HepG2 (cell line): ENCODE measurements around the gene SLC2A10. TPM values are rescaled to one million over a fixed set of nuclear protein-coding genes. Genes with fewer than 3 reads are reported as not detected.
A peak's percentile ranks its signal among the peaks of the same experiment; 100 is the strongest.

Experiments used
- ATAC-seq: fragments of 200-7000 bp; cut with Tn5 transposase; 3 replicates; pipeline ENCODE4 v1.9.1; 2020; ENCODE audit warnings: mild to moderate bottlenecking, moderate library complexity
- BruUV-seq: library from RNA; stranded (reverse); fragments of 400-500 nt; replicated peaks from 2 replicates; lab custom pipeline; 2021; lab: Mats Ljungman, UMichigan
- CTCF ChIA-PET: fragments of 300-600 bp; formaldehyde crosslinking; extraction: SDS; loops from one replicate; lab custom pipeline; 2021; ENCODE audit warnings: low total read pairs, inconsistent platforms, low intra/inter-chr PET ratio; lab: Yijun Ruan, JAX
- POLR2A ChIA-PET: fragments of 350-600 bp; sonication (Branson Sonifier 250); formaldehyde crosslinking; loops from one replicate; lab custom pipeline; 2020; ENCODE audit warnings: antibody characterized with exemption, inconsistent platforms; lab: Yijun Ruan, JAX
- DNase-seq: peaks from one replicate; pipeline ENCODE4 v3.0.0-alpha.2; 2015; ENCODE audit warnings: low spot score
- FAIRE-seq: peaks from 3 replicates; lab custom pipeline; 2011; peaks lifted over from hg19 to GRCh38; lab: Jason Lieb, UNC
- H2AFZ ChIP-seq: one replicate; pipeline ENCODE4 v1.6.1; 2011; ENCODE audit warnings: low read length, inconsistent platforms
- H3K27ac ChIP-seq: fragments of 300-600 bp; 3 replicates; pipeline ENCODE4 v1.8.0; 2011; ENCODE audit warnings: mixed run types, mild to moderate bottlenecking, mixed read lengths, low read length, inconsistent platforms; ENCODE audit not compliant: insufficient read depth; ENCODE audit errors: extremely low read length
- H3K27me3 ChIP-seq, 2 experiments: fragments of 200-600 bp in 1 of 2; 2 replicates in 1 of 2; 3 replicates in 1 of 2; pipeline versions ENCODE4 v1.6.0 to v1.8.0; 2011; ENCODE audit warnings: low read length in 2 of 2, mild to moderate bottlenecking in 2 of 2, moderate library complexity in 2 of 2, inconsistent platforms in 1 of 2; ENCODE audit not compliant: insufficient read depth in 2 of 2, control insufficient read depth in 1 of 2
- H3K36me3 ChIP-seq, 2 experiments: fragments of 200-600 bp in 1 of 2; replicated peaks in 1 of 2; 2 replicates in 1 of 2; 3 replicates in 1 of 2; pipeline versions ENCODE4 v1.5.1 to v1.8.0; 2011; ENCODE audit warnings: low read length in 2 of 2, inconsistent platforms in 1 of 2; ENCODE audit not compliant: insufficient read depth in 2 of 2, control insufficient read depth in 1 of 2
- H3K4me1 ChIP-seq: 2 replicates; pipeline ENCODE4 v1.5.1; 2012; ENCODE audit warnings: low read length, inconsistent platforms; ENCODE audit not compliant: insufficient read depth
- H3K4me2 ChIP-seq: 2 replicates; pipeline ENCODE4 v1.6.0; 2011; ENCODE audit warnings: low read depth, low read length, inconsistent platforms
- H3K4me3 ChIP-seq, 3 experiments: fragments of 200-600 bp in 1 of 3; sonication (generic), shearing (Covaris generic) in 1 of 3; replicated peaks in 1 of 3; 2 replicates each; pipeline ENCODE4 v1.5.1; 2011 to 2016; ENCODE audit warnings: low read length in 3 of 3, inconsistent platforms in 2 of 3, low read depth in 2 of 3, mild to moderate bottlenecking in 2 of 3, control low read depth in 1 of 3, mixed read lengths in 1 of 3; ENCODE audit not compliant: insufficient read depth in 1 of 3
- H3K79me2 ChIP-seq: one replicate; pipeline ENCODE4 v1.6.1; 2011; ENCODE audit warnings: low read length, inconsistent platforms; ENCODE audit not compliant: insufficient read depth
- H3K9ac ChIP-seq: 2 replicates; pipeline ENCODE4 v1.6.0; 2011; ENCODE audit warnings: mild to moderate bottlenecking, low read depth, low read length, inconsistent platforms; ENCODE audit not compliant: insufficient read depth
- H3K9me3 ChIP-seq: 2 replicates; pipeline ENCODE4 v1.5.1; 2012; ENCODE audit warnings: mild to moderate bottlenecking, low read length
- H4K20me1 ChIP-seq: 2 replicates; pipeline ENCODE4 v1.6.0; 2011; ENCODE audit warnings: inconsistent platforms, mild to moderate bottlenecking, low read length, moderate library complexity; ENCODE audit not compliant: insufficient read depth
- CCAR2 ChIP-seq: fragments of 200-400 bp; formaldehyde crosslinking; optimal IDR thresholded peaks from 2 replicates; pipeline ENCODE3; 2018; ENCODE audit warnings: low read depth, mild to moderate bottlenecking, low read length, moderate library complexity
- CENPT ChIP-seq: sonication (generic); formaldehyde crosslinking; IDR thresholded peaks from 2 replicates; pipeline ENCODE4 v1.8.0; 2022; ENCODE audit warnings: low read depth, mild to moderate bottlenecking, moderate library complexity, missing genetic modification reagents
- FUBP1 ChIP-seq: sonication (generic); formaldehyde crosslinking; IDR thresholded peaks from 2 replicates; pipeline ENCODE4 v1.5.1; 2020; ENCODE audit warnings: missing genetic modification reagents, mild to moderate bottlenecking, borderline replicate concordance
- ZNF225 ChIP-seq: sonication (generic); formaldehyde crosslinking; IDR thresholded peaks from 2 replicates; pipeline ENCODE4 v1.4.0; 2020; ENCODE audit warnings: mild to moderate bottlenecking, missing genetic modification reagents
- ZNF33A ChIP-seq: sonication (generic); formaldehyde crosslinking; IDR thresholded peaks from 2 replicates; pipeline ENCODE4 v1.5.1; 2020; ENCODE audit warnings: missing genetic modification reagents, mild to moderate bottlenecking, moderate library complexity, borderline replicate concordance
- WGBS: methylation state at CpG from one replicate; pipeline ENCODE4 v1.1.6; 2017; ENCODE audit warnings: low lambda C conversion rate; 5-methylcytosine and 5-hydroxymethylcytosine counted together
- in situ Hi-C: cut with HindIII; loops from 2 replicates; pipeline ENCODE4 v1.10.0; 2017; ENCODE audit warnings: low pct_unique_long_range_greater_than_20kb; ENCODE audit not compliant: extremely low pct_ligation_motif_present
- intact Hi-C: fragments of 100-400 bp; cut with micrococcal nuclease; formaldehyde crosslinking; loops from one replicate; pipeline ENCODE4 v1.10.0; 2022; ENCODE audit not compliant: unreplicated experiment
- polyA plus RNA-seq, 8 experiments: library from polyadenylated mRNA; depleted of rRNA in 3 of 8; stranded (reverse) in 7 of 8; unstranded in 1 of 8; fragments of >200 nt; fragmentation: Illumina TruSeq in 4 of 8; extraction: Trizol in 4 of 8; gene quantifications; 2 replicates each; pipeline versions ENCODE4 v1.2.1 to v1.2.3, GENCODE V29; 2011 to 2016; ENCODE audit warnings: low read depth in 4 of 8, missing spikeins in 1 of 8, mixed read lengths in 1 of 8; ENCODE audit not compliant: insufficient read depth in 1 of 8
- total RNA-seq, 5 experiments: library from RNA; depleted of rRNA; stranded (reverse); fragments of >200 nt; fragmentation: Illumina TruSeq; extraction: Trizol; gene quantifications; 2 replicates each; pipeline ENCODE4 v1.2.3, GENCODE V29; 2016; ENCODE audit warnings: low read depth in 1 of 5
- TF ChIP-seq, protein P1 (sequence below): sonication (generic); formaldehyde crosslinking; IDR thresholded peaks from 2 replicates; pipeline ENCODE4 v1.9.0; 2021; ENCODE audit warnings: missing genetic modification reagents, mild to moderate bottlenecking, borderline replicate concordance
- TF ChIP-seq, protein P2 (sequence below): sonication (generic); formaldehyde crosslinking; IDR thresholded peaks from 2 replicates; pipeline ENCODE4 v1.5.0; 2020; ENCODE audit warnings: missing genetic modification reagents
- TF ChIP-seq, protein P3 (sequence below): conservative IDR thresholded peaks from 2 replicates; pipeline ENCODE4 v1.6.1; 2018; ENCODE audit warnings: missing genetic modification reagents
- TF ChIP-seq, protein P4 (sequence below): sonication (generic); formaldehyde crosslinking; IDR thresholded peaks from 2 replicates; pipeline ENCODE4 v1.5.0; 2020; ENCODE audit warnings: mild to moderate bottlenecking, missing genetic modification reagents

The SLC2A10 gene
- total and polyA plus RNA-seq, 2 of the 13 experiments (the other 11 are each of a cell fraction or from before 2014, with no cell fraction given) = 16.0 to 18.4 TPM

DNA sequence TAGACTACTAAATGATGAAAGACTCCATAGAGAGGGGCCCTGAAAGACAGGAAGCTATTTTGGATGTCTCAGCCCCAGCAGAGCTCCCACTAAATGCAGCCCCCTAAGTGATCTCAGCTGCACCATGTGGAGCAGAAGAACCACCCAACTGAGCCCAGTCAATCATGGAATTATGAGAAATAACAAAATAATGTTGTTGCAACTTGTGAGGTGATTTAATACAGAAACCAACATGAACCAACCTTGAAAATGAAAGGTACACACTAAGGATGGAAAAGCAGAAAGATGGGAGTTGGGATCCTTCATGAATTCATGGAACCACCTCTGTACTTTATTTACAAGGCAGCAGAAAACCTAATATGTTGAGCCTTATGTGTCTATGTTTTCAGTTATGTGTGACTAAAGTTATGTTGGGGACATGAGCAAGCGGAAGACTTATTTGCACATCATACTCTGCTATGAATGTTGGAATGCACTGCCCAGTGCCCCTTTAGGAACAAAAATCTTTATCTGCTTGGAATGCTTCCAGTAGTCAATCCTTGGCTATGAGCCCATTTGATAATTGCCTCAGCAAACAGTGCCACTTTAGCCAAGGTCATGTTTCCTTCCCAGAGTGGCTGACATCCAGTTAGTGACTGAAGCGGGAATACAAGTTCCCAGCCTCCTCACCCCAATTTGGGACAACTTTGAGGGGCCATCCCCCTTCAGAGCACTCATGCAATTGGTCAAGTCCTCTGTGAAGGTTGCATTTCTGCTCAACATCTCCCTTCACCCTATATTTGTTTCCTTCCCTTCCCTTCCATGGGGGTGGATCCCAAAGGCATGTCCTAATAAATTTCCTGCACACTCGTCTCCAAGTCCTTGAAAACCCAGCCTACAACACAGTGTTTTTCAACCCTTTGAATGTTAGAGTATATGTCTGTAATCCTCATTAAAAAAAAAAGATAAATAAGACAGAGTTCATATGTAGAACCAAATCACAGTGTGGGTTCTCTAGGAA lies 38.6 kb upstream of the SLC2A10 start:
- POLR2A ChIA-PET = interaction anchor here (1.0 to 6.7 kb wide), 10 partner anchors 8 to 64 kb away, joined by 3 to 55 read pairs (median 4); partner anchors contain the start of genes SLC13A3 and TP53RK
- in situ Hi-C loops = no loop called here
- BruUV-seq = no TSS peak
- Histone ChIP-seq H2AFZ (no peak overlapping the region), H3K4me2 (peak overlapping the region; percentile 48), H3K36me3 (no peaks in the 10 kb centered on the region), H4K20me1 (no peaks in the 10 kb centered on the region), H3K27ac (peak overlapping the region; percentile 84), H3K9ac (peak overlapping the region; percentile 32), H3K4me1 (peaks cover 100% of the 10 kb centered on the region), H3K27me3 (no peaks in the 10 kb centered on the region), H3K79me2 (no peaks in the 10 kb centered on the region), H3K4me3 (no peak overlapping the region; a peak in 1 of 6 replicates), H3K9me3 (peaks cover 45% of the 10 kb centered on the region)
- CTCF ChIA-PET = interaction anchor here (1.1 kb wide), 1 partner anchor 33 kb away, joined by 4 read pairs; no protein-coding TSS in a partner anchor
- intact Hi-C loops = no loop called here
- FAIRE-seq (peak; percentile 81), ATAC-seq (peak; percentile 34), DNase-seq (peak; percentile 99)
- WGBS = 8% methylated on average over 3 of the region's 3 CpGs
- TF ChIP-seq, protein P1, sequence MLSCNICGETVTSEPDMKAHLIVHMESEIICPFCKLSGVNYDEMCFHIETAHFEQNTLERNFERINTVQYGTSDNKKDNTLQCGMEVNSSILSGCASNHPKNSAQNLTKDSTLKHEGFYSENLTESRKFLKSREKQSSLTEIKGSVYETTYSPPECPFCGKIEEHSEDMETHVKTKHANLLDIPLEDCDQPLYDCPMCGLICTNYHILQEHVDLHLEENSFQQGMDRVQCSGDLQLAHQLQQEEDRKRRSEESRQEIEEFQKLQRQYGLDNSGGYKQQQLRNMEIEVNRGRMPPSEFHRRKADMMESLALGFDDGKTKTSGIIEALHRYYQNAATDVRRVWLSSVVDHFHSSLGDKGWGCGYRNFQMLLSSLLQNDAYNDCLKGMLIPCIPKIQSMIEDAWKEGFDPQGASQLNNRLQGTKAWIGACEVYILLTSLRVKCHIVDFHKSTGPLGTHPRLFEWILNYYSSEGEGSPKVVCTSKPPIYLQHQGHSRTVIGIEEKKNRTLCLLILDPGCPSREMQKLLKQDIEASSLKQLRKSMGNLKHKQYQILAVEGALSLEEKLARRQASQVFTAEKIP (CRISPR knock-in tag) = no peak
- TF ChIP-seq, protein P2, sequence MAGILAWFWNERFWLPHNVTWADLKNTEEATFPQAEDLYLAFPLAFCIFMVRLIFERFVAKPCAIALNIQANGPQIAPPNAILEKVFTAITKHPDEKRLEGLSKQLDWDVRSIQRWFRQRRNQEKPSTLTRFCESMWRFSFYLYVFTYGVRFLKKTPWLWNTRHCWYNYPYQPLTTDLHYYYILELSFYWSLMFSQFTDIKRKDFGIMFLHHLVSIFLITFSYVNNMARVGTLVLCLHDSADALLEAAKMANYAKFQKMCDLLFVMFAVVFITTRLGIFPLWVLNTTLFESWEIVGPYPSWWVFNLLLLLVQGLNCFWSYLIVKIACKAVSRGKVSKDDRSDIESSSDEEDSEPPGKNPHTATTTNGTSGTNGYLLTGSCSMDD (CRISPR knock-in tag) = no peak
- TF ChIP-seq CCAR2 = no peak
- TF ChIP-seq CENPT (CRISPR knock-in tag) = no peak
- no peak for TF ChIP-seq ZNF33A (CRISPR knock-in tag)
- TF ChIP-seq, protein P3, sequence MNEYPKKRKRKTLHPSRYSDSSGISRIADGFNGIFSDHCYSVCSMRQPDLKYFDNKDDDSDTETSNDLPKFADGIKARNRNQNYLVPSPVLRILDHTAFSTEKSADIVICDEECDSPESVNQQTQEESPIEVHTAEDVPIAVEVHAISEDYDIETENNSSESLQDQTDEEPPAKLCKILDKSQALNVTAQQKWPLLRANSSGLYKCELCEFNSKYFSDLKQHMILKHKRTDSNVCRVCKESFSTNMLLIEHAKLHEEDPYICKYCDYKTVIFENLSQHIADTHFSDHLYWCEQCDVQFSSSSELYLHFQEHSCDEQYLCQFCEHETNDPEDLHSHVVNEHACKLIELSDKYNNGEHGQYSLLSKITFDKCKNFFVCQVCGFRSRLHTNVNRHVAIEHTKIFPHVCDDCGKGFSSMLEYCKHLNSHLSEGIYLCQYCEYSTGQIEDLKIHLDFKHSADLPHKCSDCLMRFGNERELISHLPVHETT (CRISPR knock-in tag) = peak; percentile 69; the same call in 1 of the 2 replicates
- TF ChIP-seq FUBP1 = no peak; the same call in 1 of the 2 replicates
- no peak for TF ChIP-seq ZNF225
- TF ChIP-seq, protein P4, sequence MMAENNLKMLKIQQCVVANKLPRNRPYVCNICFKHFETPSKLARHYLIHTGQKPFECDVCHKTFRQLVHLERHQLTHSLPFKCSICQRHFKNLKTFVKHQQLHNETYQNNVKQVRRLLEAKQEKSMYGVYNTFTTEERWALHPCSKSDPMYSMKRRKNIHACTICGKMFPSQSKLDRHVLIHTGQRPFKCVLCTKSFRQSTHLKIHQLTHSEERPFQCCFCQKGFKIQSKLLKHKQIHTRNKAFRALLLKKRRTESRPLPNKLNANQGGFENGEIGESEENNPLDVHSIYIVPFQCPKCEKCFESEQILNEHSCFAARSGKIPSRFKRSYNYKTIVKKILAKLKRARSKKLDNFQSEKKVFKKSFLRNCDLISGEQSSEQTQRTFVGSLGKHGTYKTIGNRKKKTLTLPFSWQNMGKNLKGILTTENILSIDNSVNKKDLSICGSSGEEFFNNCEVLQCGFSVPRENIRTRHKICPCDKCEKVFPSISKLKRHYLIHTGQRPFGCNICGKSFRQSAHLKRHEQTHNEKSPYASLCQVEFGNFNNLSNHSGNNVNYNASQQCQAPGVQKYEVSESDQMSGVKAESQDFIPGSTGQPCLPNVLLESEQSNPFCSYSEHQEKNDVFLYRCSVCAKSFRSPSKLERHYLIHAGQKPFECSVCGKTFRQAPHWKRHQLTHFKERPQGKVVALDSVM (CRISPR knock-in tag) = peak; percentile 34; the same call in 1 of the 2 replicates
